Choroid plexus epithelial cell (primary cell): Measurements from ENCODE around the gene BANK1.
"Not testable (repeated sequence)": the region's sequence is repeated elsewhere in the genome, so short reads cannot be mapped to it uniquely, and the experiment has no call there.

Source experiments
- DNase-seq: peaks from one replicate; pipeline ENCODE4 v3.0.0-alpha.2; 2010; ENCODE audit warnings: low read depth
- H3K4me3 ChIP-seq: 2 replicates; pipeline ENCODE4 v1.5.1; 2011; ENCODE audit warnings: low read depth, mild to moderate bottlenecking, control low read depth, low read length, moderate library complexity
- TF ChIP-seq, protein P1 (sequence below): conservative IDR thresholded peaks from 2 replicates; pipeline ENCODE4 v1.5.1; 2011; ENCODE audit warnings: low read depth, mild to moderate bottlenecking, control low read depth, inconsistent platforms, low read length, moderate library complexity

Gene BANK1

DNA sequence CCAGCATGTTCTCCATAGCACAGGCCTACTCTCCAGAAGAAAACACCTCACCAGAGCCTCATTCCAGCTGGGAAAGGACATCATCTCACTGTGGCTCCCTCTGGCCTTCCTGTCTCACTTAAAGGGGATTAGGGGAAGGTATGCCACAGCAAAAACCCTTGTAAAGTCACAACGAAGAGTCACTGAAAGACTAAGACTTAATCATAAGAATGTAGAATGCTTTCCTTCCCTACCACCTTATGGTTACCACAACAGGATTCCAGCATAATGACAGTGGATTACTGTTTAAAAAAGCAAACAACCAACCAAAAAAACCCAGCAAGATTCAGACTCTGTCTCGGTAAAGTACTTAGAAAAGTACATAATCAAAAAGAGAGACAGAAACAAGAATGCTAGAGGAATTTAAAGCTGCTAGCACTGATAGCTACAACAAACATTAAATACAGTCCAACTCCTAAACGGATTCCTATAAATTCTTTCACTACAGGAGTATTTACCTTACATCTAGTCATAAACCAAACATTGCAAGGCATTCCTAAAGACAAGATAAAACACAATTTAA is 75.1 kb downstream of the BANK1 start:
- DNase-seq, result peak; percentile 65
- no peak overlapping the region for H3K4me3 ChIP-seq
- TF ChIP-seq, protein P1, sequence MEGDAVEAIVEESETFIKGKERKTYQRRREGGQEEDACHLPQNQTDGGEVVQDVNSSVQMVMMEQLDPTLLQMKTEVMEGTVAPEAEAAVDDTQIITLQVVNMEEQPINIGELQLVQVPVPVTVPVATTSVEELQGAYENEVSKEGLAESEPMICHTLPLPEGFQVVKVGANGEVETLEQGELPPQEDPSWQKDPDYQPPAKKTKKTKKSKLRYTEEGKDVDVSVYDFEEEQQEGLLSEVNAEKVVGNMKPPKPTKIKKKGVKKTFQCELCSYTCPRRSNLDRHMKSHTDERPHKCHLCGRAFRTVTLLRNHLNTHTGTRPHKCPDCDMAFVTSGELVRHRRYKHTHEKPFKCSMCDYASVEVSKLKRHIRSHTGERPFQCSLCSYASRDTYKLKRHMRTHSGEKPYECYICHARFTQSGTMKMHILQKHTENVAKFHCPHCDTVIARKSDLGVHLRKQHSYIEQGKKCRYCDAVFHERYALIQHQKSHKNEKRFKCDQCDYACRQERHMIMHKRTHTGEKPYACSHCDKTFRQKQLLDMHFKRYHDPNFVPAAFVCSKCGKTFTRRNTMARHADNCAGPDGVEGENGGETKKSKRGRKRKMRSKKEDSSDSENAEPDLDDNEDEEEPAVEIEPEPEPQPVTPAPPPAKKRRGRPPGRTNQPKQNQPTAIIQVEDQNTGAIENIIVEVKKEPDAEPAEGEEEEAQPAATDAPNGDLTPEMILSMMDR, result no peak

DNA sequence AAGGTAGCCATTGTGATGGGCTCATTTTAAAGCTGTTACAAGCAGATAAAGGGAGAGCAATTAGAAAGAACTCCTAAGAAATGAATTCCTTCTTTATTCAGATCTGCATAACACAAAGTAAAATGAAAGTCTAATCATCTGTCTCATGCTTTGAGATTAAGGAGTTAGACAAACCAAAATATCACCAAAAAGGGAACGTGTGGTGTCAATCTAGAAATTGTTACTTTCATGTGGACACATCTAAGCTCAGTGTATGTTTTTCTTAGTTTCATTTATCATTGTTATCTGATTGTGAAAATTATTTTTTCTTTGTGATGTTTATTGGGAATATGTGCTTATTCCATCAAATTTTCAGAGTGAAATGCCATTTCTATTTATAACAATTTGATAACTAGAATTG is 80.3 kb downstream of the BANK1 start:
- no peak for DNase-seq
- no peak overlapping the region for H3K4me3 ChIP-seq
- TF ChIP-seq, protein P1, result no peak

DNA sequence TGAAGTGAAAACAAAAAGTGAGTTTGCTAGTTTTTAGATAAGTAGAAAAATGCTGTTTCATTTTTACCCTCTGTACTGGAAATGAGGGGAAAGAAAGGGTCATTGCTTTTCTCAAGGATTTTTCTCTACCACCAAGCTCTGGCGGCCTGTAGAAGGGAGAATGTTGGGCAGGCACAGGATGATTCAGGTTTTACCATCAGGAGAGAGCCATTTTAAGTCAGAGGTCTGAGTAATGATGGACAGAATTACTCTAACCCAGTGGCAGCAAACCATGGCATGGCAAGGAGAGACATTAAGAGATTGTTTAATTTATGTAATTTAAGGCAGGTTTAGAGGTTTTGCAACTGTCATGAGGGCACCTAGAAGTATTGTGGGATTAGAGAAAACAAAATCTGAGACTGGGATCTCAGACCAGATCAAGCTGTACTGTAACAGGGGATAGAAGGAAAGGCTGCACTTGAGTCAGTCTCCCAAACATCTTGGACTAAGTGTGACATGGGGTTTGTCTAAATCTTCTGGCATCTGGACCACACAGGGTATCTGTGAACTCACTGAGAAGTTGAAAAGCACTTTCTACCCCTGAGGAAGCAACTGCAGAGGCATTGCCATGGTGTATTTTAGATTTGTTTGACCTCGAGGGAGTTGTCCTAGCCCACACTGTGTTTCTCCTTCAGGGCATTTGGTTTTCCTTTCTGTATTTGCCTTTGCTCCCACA is 81.6 kb downstream of the BANK1 start:
- TF ChIP-seq, protein P1, result no peak
- no peak for DNase-seq
- H3K4me3 ChIP-seq, result no peak overlapping the region

DNA sequence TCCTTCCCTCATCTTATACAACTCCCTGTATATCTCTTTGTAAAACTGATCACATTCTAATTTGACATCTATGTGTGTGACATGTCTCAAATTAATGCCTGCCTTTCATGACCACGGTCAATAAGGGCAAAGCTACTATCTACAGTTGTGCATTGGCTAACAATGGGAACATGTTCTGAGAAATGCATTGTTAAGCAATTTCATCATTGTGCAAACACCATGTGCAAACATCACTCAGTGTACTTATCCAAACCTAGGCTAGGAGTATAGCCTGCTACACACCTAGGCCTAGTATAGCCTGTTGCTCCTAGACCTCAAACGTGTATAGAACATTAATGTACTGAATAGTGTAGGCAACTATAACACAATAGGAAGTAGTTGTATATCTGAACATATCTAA is 95.0 kb downstream of the BANK1 start:
- DNase-seq, result no peak
- no peak overlapping the region for H3K4me3 ChIP-seq
- TF ChIP-seq, protein P1, result no peak

DNA sequence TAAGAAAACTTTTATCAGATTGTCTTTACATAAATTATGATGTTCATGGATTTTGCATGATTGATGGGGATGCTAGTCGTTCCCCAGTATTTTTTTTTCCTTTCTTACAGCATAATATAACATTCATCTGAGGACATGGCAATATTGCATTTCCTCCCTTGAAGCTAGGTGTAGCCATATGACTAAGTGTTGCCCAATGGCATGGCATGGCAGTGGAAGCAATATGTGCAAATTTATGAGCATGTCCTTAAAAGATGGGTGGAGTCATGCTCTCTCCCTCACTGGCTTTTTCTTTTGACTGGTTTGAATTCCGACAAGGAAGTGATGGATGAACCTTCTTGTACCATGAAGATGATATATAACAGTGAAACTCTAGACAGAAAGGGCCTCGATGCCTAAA is 96.3 kb downstream of the BANK1 start:
- no peak overlapping the region for H3K4me3 ChIP-seq
- TF ChIP-seq, protein P1, result no peak
- no peak for DNase-seq

DNA sequence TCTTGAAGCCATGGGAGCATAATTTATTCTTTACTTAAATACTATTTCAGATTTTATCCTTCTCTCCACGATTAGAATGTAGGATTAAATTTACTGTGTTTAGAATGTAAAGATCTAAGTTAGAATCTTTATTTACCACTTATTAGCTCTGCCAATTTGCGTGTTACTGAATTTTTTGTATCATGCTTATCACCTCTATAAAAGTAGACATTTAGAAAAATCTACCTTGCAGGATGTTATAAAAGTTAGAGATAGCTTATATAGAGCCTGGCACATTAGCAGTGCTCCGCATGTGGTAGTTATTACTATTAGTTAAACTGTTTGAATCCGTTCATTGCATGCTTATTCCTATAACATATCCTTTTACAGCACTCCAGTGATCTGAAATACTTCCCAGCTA is 97.9 kb downstream of the BANK1 start:
- H3K4me3 ChIP-seq, result no peak overlapping the region
- TF ChIP-seq, protein P1, result no peak
- DNase-seq, result no peak

DNA sequence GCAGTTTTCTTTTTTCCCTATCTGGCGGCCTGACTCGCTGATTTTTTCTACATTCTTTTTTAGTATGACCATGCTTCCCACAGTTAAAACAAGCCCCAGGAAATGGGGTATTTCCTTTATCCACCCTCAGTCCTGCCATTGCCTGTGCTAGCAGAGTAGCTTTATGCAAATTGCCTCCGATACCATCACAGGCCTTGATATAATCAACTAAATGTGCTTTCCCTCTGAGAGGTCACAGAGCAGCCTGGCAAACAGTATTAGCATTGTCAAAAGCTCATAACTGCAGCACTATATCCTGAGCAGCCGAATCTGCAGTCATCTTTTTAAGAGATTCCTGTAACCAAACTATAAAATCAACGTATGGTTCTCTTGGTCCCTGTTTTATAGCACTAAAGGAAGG is 115.0 kb downstream of the BANK1 start:
- not testable (repeated sequence) for DNase-seq, H3K4me3 ChIP-seq
